GM18507 (cell line): Measurements from ENCODE around the gene ABAT.

ENCODE experiments used
- DNase-seq: peaks from one replicate; pipeline ENCODE4 v3.0.0; 2011; ENCODE audit warnings: low read depth; ENCODE audit not compliant: insufficient read length; ENCODE audit errors: extremely low spot score
- FAIRE-seq: peaks from 2 replicates; lab custom pipeline; 2011; peaks lifted over from hg19 to GRCh38; lab: Jason Lieb, UNC

The ABAT gene

GRCh38 chr16:8674413-8675022 is at the start of gene ABAT:
Gene ABAT (plus strand): TSS chr16:8674617. CDS start chr16:8735740, 61,123 bp downstream.
- FAIRE-seq = peak; percentile 76
- peak; percentile 96 for DNase-seq

- FAIRE-seq (no peak), DNase-seq (no peak)
Observed at GRCh38 chr16:8625491-8626087, 48.8 kb upstream of the ABAT start.

- FAIRE-seq (no peak), DNase-seq (no peak)
Observed at GRCh38 chr16:8626946-8627345, 47.5 kb upstream of the ABAT start.

GRCh38 chr16:8627456-8627855 is 47.0 kb upstream of the ABAT start:
- FAIRE-seq (no peak), DNase-seq (no peak)

GRCh38 chr16:8628981-8629725 is 45.3 kb upstream of the ABAT start:
- FAIRE-seq (no peak), DNase-seq (no peak)

- no peak for DNase-seq
- no peak for FAIRE-seq
Observed at GRCh38 chr16:8630255-8630953, 44.0 kb upstream of the ABAT start.

GRCh38 chr16:8631373-8631772 is 43.0 kb upstream of the ABAT start:
- FAIRE-seq = no peak
- DNase-seq = no peak

GRCh38 chr16:8631818-8632465 is 42.5 kb upstream of the ABAT start:
- DNase-seq (no peak), FAIRE-seq (no peak)

- FAIRE-seq = no peak
Observed at GRCh38 chr16:8632675-8633182, 41.7 kb upstream of the ABAT start.

GRCh38 chr16:8634991-8635736 is 39.3 kb upstream of the ABAT start:
- FAIRE-seq = no peak
- DNase-seq = no peak

More at GRCh38 chr16:8632675-8633182, 41.7 kb upstream of the ABAT start:
- no peak for DNase-seq

GRCh38 chr16:8639694-8640093 is 34.7 kb upstream of the ABAT start:
- FAIRE-seq = no peak
- no peak for DNase-seq

GRCh38 chr16:8641671-8642070 is 32.7 kb upstream of the ABAT start:
- DNase-seq (no peak), FAIRE-seq (no peak)

GRCh38 chr16:8642146-8642545 is 32.3 kb upstream of the ABAT start:
- DNase-seq (no peak), FAIRE-seq (no peak)

- DNase-seq (no peak), FAIRE-seq (no peak)
Observed at GRCh38 chr16:8644211-8645140, 29.9 kb upstream of the ABAT start.

GRCh38 chr16:8645141-8645521 is 29.3 kb upstream of the ABAT start:
- DNase-seq (no peak), FAIRE-seq (no peak)

- FAIRE-seq = no peak
- DNase-seq = no peak
Observed at GRCh38 chr16:8645831-8646230, 28.6 kb upstream of the ABAT start.

- FAIRE-seq (no peak), DNase-seq (no peak)
Observed at GRCh38 chr16:8646326-8647053, 27.9 kb upstream of the ABAT start.
